MCF 10A (cell line): Measurements from ENCODE around the gene GRM1. TPM values are rescaled to one million over a fixed set of nuclear protein-coding genes. Genes with fewer than 3 reads are reported as not detected.
A peak's percentile ranks its signal among the peaks of the same experiment; 100 is the strongest.

Source experiments
- BruUV-seq: library from RNA; stranded (reverse); fragments of 400-500 nt; replicated peaks from 2 replicates; lab custom pipeline; 2021; lab: Mats Ljungman, UMichigan
- CTCF ChIA-PET: fragments of 300-600 bp; sonication (Branson Sonifier 250); formaldehyde crosslinking; extraction: SDS; loops from one replicate; lab custom pipeline; 2021; ENCODE audit warnings: antibody characterized with exemption, inconsistent platforms; lab: Yijun Ruan, JAX
- POLR2A ChIA-PET: fragments of 300-600, 350-650 bp; sonication (Branson Sonifier 250); formaldehyde crosslinking; extraction: SDS; loops from one replicate; lab custom pipeline; 2020; ENCODE audit warnings: antibody characterized with exemption, inconsistent platforms; lab: Yijun Ruan, JAX
- DNase-seq: peaks from one replicate; pipeline ENCODE4 v3.0.0-alpha.2; 2018; ENCODE audit not compliant: unreplicated experiment
- H3K27ac Mint-ChIP-seq: one replicate; pipeline ENCODE4 v1.8.0; 2022; ENCODE audit warnings: mild to moderate bottlenecking, low read depth, mixed read lengths; ENCODE audit not compliant: unreplicated experiment
- H3K27me3 Mint-ChIP-seq: one replicate; pipeline ENCODE4 v1.8.0; 2022; ENCODE audit warnings: mixed read lengths; ENCODE audit not compliant: insufficient read depth, unreplicated experiment
- H3K36me3 Mint-ChIP-seq: one replicate; pipeline ENCODE4 v1.8.0; 2022; ENCODE audit warnings: mild to moderate bottlenecking, moderate library complexity, mixed read lengths; ENCODE audit not compliant: insufficient read depth, unreplicated experiment
- H3K4me1 Mint-ChIP-seq: one replicate; pipeline ENCODE4 v1.8.0; 2022; ENCODE audit warnings: mixed read lengths; ENCODE audit not compliant: insufficient read depth, unreplicated experiment
- H3K4me3 Mint-ChIP-seq: one replicate; pipeline ENCODE4 v1.8.0; 2022; ENCODE audit warnings: mild to moderate bottlenecking, moderate library complexity, mixed read lengths; ENCODE audit not compliant: unreplicated experiment
- H3K9me3 Mint-ChIP-seq: one replicate; pipeline ENCODE4 v1.8.0; 2022; ENCODE audit warnings: mixed read lengths; ENCODE audit not compliant: unreplicated experiment
- CTCF ChIP-seq: fragments of 200-600 bp; IDR thresholded peaks from one replicate; pipeline ENCODE4 v1.8.0; 2022; ENCODE audit warnings: antibody characterized with exemption, mild to moderate bottlenecking; ENCODE audit not compliant: unreplicated experiment
- intact Hi-C: fragments of 100-400 bp; cut with micrococcal nuclease; formaldehyde crosslinking; loops from 2 replicates; pipeline ENCODE4 v1.14.1; 2022
- total RNA-seq: library from RNA; stranded (reverse); gene quantifications from 2 replicates; pipeline ENCODE4 v1.2.3, GENCODE V29; 2022

The GRM1 gene
- total RNA-seq, 1 experiment from 2014 or later = not detected

- Mint-ChIP-seq H3K27ac (no peak overlapping the region), H3K9me3 (peaks cover 12% of the 10 kb centered on the region), H3K4me3 (no peak overlapping the region), H3K27me3 (no peaks in the 10 kb centered on the region), H3K4me1 (no peaks in the 10 kb centered on the region), H3K36me3 (no peaks in the 10 kb centered on the region)
- TF ChIP-seq CTCF = no peak
- intact Hi-C loops = no loop called here
- DNase-seq = no peak
- ChIA-PET CTCF (no interaction called here), POLR2A (no interaction called here)
- no TSS peak for BruUV-seq
Observed at GRCh38 chr6:146284311-146284710, 255.4 kb downstream of the GRM1 start.

GRCh38 chr6:146286961-146287360 lies 258.1 kb downstream of the GRM1 start:
- Mint-ChIP-seq H3K4me3 (no peak overlapping the region), H3K36me3 (no peaks in the 10 kb centered on the region), H3K4me1 (peaks cover 13% of the 10 kb centered on the region), H3K9me3 (peaks cover 12% of the 10 kb centered on the region), H3K27ac (no peak overlapping the region), H3K27me3 (no peaks in the 10 kb centered on the region)
- no peak for TF ChIP-seq CTCF
- no TSS peak for BruUV-seq
- ChIA-PET POLR2A (interaction anchor here (0.6 kb wide), 1 partner anchor 235 kb away, joined by 4 read pairs; no protein-coding TSS in a partner anchor), CTCF (no interaction called here)
- DNase-seq = no peak
- intact Hi-C loops = no loop called here

GRCh38 chr6:146287691-146288369 lies 259.0 kb downstream of the GRM1 start:
- ChIA-PET POLR2A (interaction anchor here (0.6 kb wide), 1 partner anchor 236 kb away, joined by 4 read pairs; no protein-coding TSS in a partner anchor), CTCF (no interaction called here)
- no peak overlapping the region for H3K4me3 Mint-ChIP-seq
- intact Hi-C loops = no loop called here
- TF ChIP-seq CTCF = no peak
- H3K36me3 Mint-ChIP-seq = no peaks in the 10 kb centered on the region
- peaks cover 13% of the 10 kb centered on the region for H3K4me1 Mint-ChIP-seq
- no peaks in the 10 kb centered on the region for H3K27me3 Mint-ChIP-seq
- no peak overlapping the region for H3K27ac Mint-ChIP-seq
- BruUV-seq = no TSS peak
- peaks cover 12% of the 10 kb centered on the region for H3K9me3 Mint-ChIP-seq
- DNase-seq = no peak

GRCh38 chr6:146289816-146290588 lies 261.1 kb downstream of the GRM1 start:
- H3K9me3 Mint-ChIP-seq = peaks cover 12% of the 10 kb centered on the region
- H3K36me3 Mint-ChIP-seq = no peaks in the 10 kb centered on the region
- intact Hi-C loops = no loop called here
- TF ChIP-seq CTCF = no peak
- no TSS peak for BruUV-seq
- CTCF ChIA-PET = no interaction called here
- no peaks in the 10 kb centered on the region for H3K27me3 Mint-ChIP-seq
- POLR2A ChIA-PET = no interaction called here
- peak; percentile 51 for DNase-seq
- no peak overlapping the region for H3K4me3 Mint-ChIP-seq
- H3K4me1 Mint-ChIP-seq = peaks cover 13% of the 10 kb centered on the region
- H3K27ac Mint-ChIP-seq = no peak overlapping the region
